Thymus (tissue), 11 donors: ENCODE measurements around the gene SLC28A3. TPM values are rescaled to one million over a fixed set of nuclear protein-coding genes. Genes with fewer than 3 reads are reported as not detected.

Source experiments
- DNase-seq, 9 donors: peaks; one replicate each; pipeline ENCODE4 v3.0.0-alpha.2; 2013; ENCODE audit warnings: low spot score in 9 of 9, low read depth in 6 of 9, missing footprints in 1 of 9
- H3K27ac ChIP-seq, 2 donors: one replicate each; pipeline ENCODE4 v1.5.1; 2013; ENCODE audit warnings: control low read depth in 1 of 2, low read depth in 1 of 2, low read length in 1 of 2, mild to moderate bottlenecking in 1 of 2, moderate library complexity in 1 of 2
- H3K27me3 ChIP-seq, 2 donors: one replicate each; pipeline ENCODE4 v1.5.1; 2013; ENCODE audit warnings: low read length in 1 of 2; ENCODE audit not compliant: control insufficient read depth in 2 of 2, insufficient read depth in 1 of 2
- H3K36me3 ChIP-seq, 2 donors: one replicate each; pipeline ENCODE4 v1.5.1; 2013; ENCODE audit warnings: low read length in 1 of 2, mild to moderate bottlenecking in 1 of 2, moderate library complexity in 1 of 2; ENCODE audit not compliant: control insufficient read depth in 2 of 2, insufficient read depth in 2 of 2
- H3K4me1 ChIP-seq, 2 donors: one replicate each; pipeline ENCODE4 v1.5.1; 2013; ENCODE audit warnings: low read length in 2 of 2; ENCODE audit not compliant: control insufficient read depth in 2 of 2, insufficient read depth in 2 of 2
- H3K4me3 ChIP-seq, 2 donors: one replicate each; pipeline ENCODE4 v1.5.1; 2013; ENCODE audit warnings: low read length in 2 of 2, control low read depth in 1 of 2, mild to moderate bottlenecking in 1 of 2
- H3K9me3 ChIP-seq, 2 donors: one replicate each; pipeline ENCODE4 v1.5.1; 2013; ENCODE audit warnings: low read length in 1 of 2, mild to moderate bottlenecking in 1 of 2; ENCODE audit not compliant: control insufficient read depth in 2 of 2, insufficient read depth in 1 of 2
- WGBS: extraction: QIAGEN DNeasy Blood & Tissue Kit; methylation state at CpG from one replicate; pipeline ENCODE4 v1.1.7; 2013; 5-methylcytosine and 5-hydroxymethylcytosine counted together
- polyA plus RNA-seq: library from polyadenylated mRNA; stranded (reverse); fragments of 200-250 nt; gene quantifications from one replicate; pipeline ENCODE4 v1.2.3, GENCODE V29; 2013
- total RNA-seq: library from RNA; stranded (reverse); fragments of 120-200 nt; gene quantifications from one replicate; pipeline ENCODE4 v1.2.4, GENCODE V29; 2013
- donor health status: healthy.

Gene SLC28A3
- total and polyA plus RNA-seq, 2 donors = 1.3 to 1.8 TPM

- Histone ChIP-seq H3K4me1 (no peaks in the 10 kb centered on the region), H3K27ac (no peak overlapping the region), H3K9me3 (no peaks in the 10 kb centered on the region), H3K36me3 (no peaks in the 10 kb centered on the region), H3K27me3 (no peaks in the 10 kb centered on the region), H3K4me3 (no peak overlapping the region)
- 80% methylated on average over 4 of the region's 4 CpGs for WGBS
- DNase-seq = no peak
Measured at GRCh38 chr9:84229191-84229590, 111.4 kb downstream of the SLC28A3 start.

GRCh38 chr9:84228130-84228720 is 112.3 kb downstream of the SLC28A3 start:
- no peak overlapping the region for H3K27ac ChIP-seq
- DNase-seq = no peak
- no peak overlapping the region for H3K4me3 ChIP-seq
- 93% methylated on average over 5 of the region's 5 CpGs for WGBS
- no peaks in the 10 kb centered on the region for H3K27me3 ChIP-seq
- H3K4me1 ChIP-seq = no peaks in the 10 kb centered on the region
- no peaks in the 10 kb centered on the region for H3K36me3 ChIP-seq
- no peaks in the 10 kb centered on the region for H3K9me3 ChIP-seq

DNA sequence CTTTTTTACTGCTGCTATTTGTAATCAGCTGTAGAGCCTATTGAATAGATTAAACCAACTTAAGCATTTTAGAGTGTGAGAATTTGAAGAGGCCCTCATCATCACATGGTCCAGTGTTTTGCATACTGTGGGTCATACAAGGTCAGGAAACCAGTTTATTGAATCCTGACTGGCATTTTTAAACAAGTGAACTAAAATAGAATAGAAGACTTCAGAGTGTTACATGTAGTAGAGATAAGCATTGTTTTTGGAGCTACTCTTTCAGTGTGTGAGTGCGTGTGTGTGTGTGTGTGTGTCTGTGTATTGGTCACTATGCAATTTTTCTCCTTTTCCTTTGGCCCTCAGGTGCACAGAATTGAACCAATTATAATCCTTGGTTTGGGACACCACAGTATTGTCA is 114.4 kb downstream of the SLC28A3 start:
- Histone ChIP-seq H3K27ac (no peak overlapping the region), H3K4me1 (no peaks in the 10 kb centered on the region), H3K27me3 (no peaks in the 10 kb centered on the region), H3K4me3 (no peak overlapping the region), H3K36me3 (no peaks in the 10 kb centered on the region), H3K9me3 (no peaks in the 10 kb centered on the region)
- 98% methylated on average over 1 of the region's 1 CpG for WGBS
- no peak for DNase-seq
